Nephron progenitor cell (in vitro differentiated cells): ENCODE results near the gene ADGRA3.
"Not testable (repeated sequence)": the region's sequence is repeated elsewhere in the genome, so short reads cannot be mapped to it uniquely, and the experiment has no call there.

Experiments used
- DNase-seq: peaks from one replicate; pipeline ENCODE4 v3.0.0; 2021
- H3K27ac Mint-ChIP-seq: 2 replicates; pipeline ENCODE4 v1.8.0; 2021; ENCODE audit warnings: mild to moderate bottlenecking, moderate library complexity, mixed read lengths
- H3K27me3 Mint-ChIP-seq: 2 replicates; pipeline ENCODE4 v1.8.0; 2021; ENCODE audit warnings: mild to moderate bottlenecking, low read depth, mixed read lengths; ENCODE audit not compliant: poor library complexity
- H3K36me3 Mint-ChIP-seq: 2 replicates; pipeline ENCODE4 v1.8.0; 2021; ENCODE audit warnings: low read depth, mixed read lengths
- H3K4me1 Mint-ChIP-seq: 2 replicates; pipeline ENCODE4 v1.8.0; 2021; ENCODE audit warnings: mixed read lengths
- H3K4me3 Mint-ChIP-seq: 2 replicates; pipeline ENCODE4 v1.8.0; 2021; ENCODE audit warnings: mild to moderate bottlenecking, moderate library complexity, mixed read lengths
- H3K9me3 Mint-ChIP-seq: 2 replicates; pipeline ENCODE4 v1.8.0; 2021; ENCODE audit warnings: mild to moderate bottlenecking, moderate library complexity, mixed read lengths
- CTCF ChIP-seq: fragments of 200-600 bp; sonication (generic); IDR thresholded peaks from 2 replicates; pipeline ENCODE4 v1.5.0; 2021; ENCODE audit warnings: antibody characterized with exemption

Gene ADGRA3

GRCh38 chr4:22407361-22407760 is 108.5 kb downstream of the ADGRA3 start:
- no peak for DNase-seq
- TF ChIP-seq CTCF: no peak
- H3K27ac Mint-ChIP-seq: no peak overlapping the region

GRCh38 chr4:22398671-22399070 is 117.2 kb downstream of the ADGRA3 start:
- Mint-ChIP-seq H3K9me3 (no peaks in the 10 kb centered on the region), H3K4me3 (no peak overlapping the region), H3K36me3 (peaks cover 79% of the 10 kb centered on the region), H3K4me1 (no peaks in the 10 kb centered on the region), H3K27ac (no peak overlapping the region), H3K27me3 (no peaks in the 10 kb centered on the region)
- TF ChIP-seq CTCF: no peak
- no peak for DNase-seq

More at GRCh38 chr4:22407361-22407760, 108.5 kb downstream of the ADGRA3 start:
- Mint-ChIP-seq H3K4me3 (no peak overlapping the region), H3K27me3 (no peaks in the 10 kb centered on the region), H3K36me3 (peaks cover 66% of the 10 kb centered on the region), H3K9me3 (no peaks in the 10 kb centered on the region), H3K4me1 (no peaks in the 10 kb centered on the region)

- Mint-ChIP-seq H3K9me3 (no peaks in the 10 kb centered on the region), H3K27ac (no peak overlapping the region), H3K27me3 (no peaks in the 10 kb centered on the region), H3K36me3 (peaks cover 32% of the 10 kb centered on the region), H3K4me1 (no peaks in the 10 kb centered on the region), H3K4me3 (no peak overlapping the region)
- no peak for TF ChIP-seq CTCF
- no peak for DNase-seq
These were observed 124.3 kb downstream of the ADGRA3 start for GRCh38 chr4:22391551-22391950.

- peak; percentile 49 for DNase-seq
- H3K9me3 Mint-ChIP-seq: no peaks in the 10 kb centered on the region
- peak; percentile 80 for TF ChIP-seq CTCF
- no peaks in the 10 kb centered on the region for H3K4me1 Mint-ChIP-seq
- H3K27ac Mint-ChIP-seq: no peak overlapping the region
- H3K4me3 Mint-ChIP-seq: no peak overlapping the region
- peaks cover 35% of the 10 kb centered on the region for H3K36me3 Mint-ChIP-seq
- H3K27me3 Mint-ChIP-seq: no peaks in the 10 kb centered on the region
These were observed 126.5 kb downstream of the ADGRA3 start for GRCh38 chr4:22389240-22389870.

- no peak for TF ChIP-seq CTCF
- no peak overlapping the region for H3K27ac Mint-ChIP-seq
- no peak for DNase-seq
- peaks cover 70% of the 10 kb centered on the region for H3K36me3 Mint-ChIP-seq
- H3K4me3 Mint-ChIP-seq: no peak overlapping the region
- H3K27me3 Mint-ChIP-seq: peaks cover 2% of the 10 kb centered on the region
- H3K4me1 Mint-ChIP-seq: peaks cover 11% of the 10 kb centered on the region
- H3K9me3 Mint-ChIP-seq: peaks cover 9% of the 10 kb centered on the region
These were observed 130.3 kb downstream of the ADGRA3 start for GRCh38 chr4:22385611-22386011.

GRCh38 chr4:22384154-22384553 is 131.7 kb downstream of the ADGRA3 start:
- peaks cover 11% of the 10 kb centered on the region for H3K4me1 Mint-ChIP-seq
- peaks cover 18% of the 10 kb centered on the region for H3K9me3 Mint-ChIP-seq
- H3K27me3 Mint-ChIP-seq: peaks cover 2% of the 10 kb centered on the region
- no peak for DNase-seq
- peaks cover 79% of the 10 kb centered on the region for H3K36me3 Mint-ChIP-seq
- no peak overlapping the region for H3K4me3 Mint-ChIP-seq
- no peak for TF ChIP-seq CTCF
- no peak overlapping the region for H3K27ac Mint-ChIP-seq

- H3K9me3 Mint-ChIP-seq: peaks cover 36% of the 10 kb centered on the region
- not testable (repeated sequence) for H3K27me3 Mint-ChIP-seq, H3K4me3 Mint-ChIP-seq, H3K27ac Mint-ChIP-seq, DNase-seq
- peaks cover 79% of the 10 kb centered on the region for H3K36me3 Mint-ChIP-seq
- peaks cover 11% of the 10 kb centered on the region for H3K4me1 Mint-ChIP-seq
These were observed 133.7 kb downstream of the ADGRA3 start for GRCh38 chr4:22382216-22382615.
